GM12801 (cell line): ENCODE measurements around the gene GPR18.

Experiments used
- TF ChIP-seq, protein P1 (sequence below): IDR thresholded peaks from one replicate; pipeline ENCODE4 v1.5.1; 2011; ENCODE audit warnings: control low read depth; ENCODE audit not compliant: insufficient read length; ENCODE audit errors: extremely low read depth

GPR18 gene

DNA sequence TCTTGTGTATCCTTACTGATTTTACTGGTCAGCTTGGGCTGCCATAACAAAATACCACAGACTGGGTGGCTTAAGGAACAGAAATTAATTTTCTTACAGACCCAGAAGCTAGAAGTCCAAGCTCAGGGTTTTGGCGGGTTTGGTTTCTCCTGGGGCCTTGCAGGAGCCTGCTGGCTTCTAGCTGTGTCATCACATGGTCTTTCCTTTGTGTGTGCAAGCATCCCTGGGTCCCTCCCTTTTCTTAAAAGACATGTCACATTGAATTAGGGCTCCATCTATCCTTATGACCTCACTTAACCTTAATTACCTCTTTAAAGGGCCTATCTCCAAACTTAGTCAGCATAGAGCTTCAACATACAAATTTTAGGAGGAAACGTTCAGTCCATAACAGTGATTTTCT, 34.2 kb downstream of the GPR18 start:
- TF ChIP-seq, protein P1, sequence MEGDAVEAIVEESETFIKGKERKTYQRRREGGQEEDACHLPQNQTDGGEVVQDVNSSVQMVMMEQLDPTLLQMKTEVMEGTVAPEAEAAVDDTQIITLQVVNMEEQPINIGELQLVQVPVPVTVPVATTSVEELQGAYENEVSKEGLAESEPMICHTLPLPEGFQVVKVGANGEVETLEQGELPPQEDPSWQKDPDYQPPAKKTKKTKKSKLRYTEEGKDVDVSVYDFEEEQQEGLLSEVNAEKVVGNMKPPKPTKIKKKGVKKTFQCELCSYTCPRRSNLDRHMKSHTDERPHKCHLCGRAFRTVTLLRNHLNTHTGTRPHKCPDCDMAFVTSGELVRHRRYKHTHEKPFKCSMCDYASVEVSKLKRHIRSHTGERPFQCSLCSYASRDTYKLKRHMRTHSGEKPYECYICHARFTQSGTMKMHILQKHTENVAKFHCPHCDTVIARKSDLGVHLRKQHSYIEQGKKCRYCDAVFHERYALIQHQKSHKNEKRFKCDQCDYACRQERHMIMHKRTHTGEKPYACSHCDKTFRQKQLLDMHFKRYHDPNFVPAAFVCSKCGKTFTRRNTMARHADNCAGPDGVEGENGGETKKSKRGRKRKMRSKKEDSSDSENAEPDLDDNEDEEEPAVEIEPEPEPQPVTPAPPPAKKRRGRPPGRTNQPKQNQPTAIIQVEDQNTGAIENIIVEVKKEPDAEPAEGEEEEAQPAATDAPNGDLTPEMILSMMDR: no peak

DNA sequence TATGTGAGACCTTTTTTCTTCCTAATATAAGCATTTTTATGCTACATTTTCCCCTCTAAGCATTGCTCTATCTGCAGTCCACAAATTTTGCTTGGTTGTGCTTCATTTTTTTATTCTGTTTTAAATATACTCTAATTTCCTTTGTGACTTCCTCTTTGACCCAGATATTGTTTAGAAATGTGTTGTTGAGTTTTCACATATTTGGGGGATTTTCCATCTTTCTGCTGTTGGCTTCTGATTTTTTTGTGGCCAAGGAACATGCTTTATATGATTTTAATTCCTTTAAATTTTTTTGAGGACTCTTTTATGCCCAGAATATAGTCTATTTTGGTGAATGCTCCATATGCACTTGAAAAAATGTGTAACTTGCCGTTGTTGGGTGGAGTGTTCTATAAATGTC, 34.6 kb downstream of the GPR18 start:
- TF ChIP-seq, protein P1: no peak

DNA sequence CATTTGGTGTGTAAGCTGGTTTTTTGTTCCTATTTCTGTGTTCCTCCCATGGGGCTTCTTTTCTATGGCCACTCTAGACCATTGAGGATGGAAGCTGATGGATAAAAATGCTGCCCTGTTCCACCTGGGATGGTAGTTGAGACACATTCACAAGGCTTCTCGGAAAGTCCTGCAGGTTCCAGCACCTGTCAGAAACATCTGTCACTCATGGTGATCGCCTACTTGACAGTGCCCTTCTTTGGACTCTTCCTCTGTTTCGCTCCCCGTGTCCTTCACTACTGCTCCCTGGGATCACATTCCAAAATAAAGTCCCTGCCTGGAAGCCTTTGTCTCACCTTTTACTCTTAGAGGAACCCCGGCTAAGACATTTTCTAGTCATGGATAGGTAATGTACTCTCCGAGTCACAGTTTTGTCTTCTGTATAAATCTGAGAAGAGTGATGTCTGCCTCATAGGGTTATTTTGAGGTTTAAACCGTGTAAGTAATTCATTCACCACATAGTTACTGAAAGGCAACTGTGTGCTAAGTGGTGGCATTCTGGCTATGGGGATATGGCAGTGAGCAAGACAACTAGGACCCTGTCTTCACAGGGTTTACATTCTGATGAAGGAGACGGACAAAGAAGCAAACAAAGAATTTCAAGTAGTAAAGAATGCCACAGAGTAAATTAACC, 36.5 kb downstream of the GPR18 start:
- TF ChIP-seq, protein P1: no peak

DNA sequence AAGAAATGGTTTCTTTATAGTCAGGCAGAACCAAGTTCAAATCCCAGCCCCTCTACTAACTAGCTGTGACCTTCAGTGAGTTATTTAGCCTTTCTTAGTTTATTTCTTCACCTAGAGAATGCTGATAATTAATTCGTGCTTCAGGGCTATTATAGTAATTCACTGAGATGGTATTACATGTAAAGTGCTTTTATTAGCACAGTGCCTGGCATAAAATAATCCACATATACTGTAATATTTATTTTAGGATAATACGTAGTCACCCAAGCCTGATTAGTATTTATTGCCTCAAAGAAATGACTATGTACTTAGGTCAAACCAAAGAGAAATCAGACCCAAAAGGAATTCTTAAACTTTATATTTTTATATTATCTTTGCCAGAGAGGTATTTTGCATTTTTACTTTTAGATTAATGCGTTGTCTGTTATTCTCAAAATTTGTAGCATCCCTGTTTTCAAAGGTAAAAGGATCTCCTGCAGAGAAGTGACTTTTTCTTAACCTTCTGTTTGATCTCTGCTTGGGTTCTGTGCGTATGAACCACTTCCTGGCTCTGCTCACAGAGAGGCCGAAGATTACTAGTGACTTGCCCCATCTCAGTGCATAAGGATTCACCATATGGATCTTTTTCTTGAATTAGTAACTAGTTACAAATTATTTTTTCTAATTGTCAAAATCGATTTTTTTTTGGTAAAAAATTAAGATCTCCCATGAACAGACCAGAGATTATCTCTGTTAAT, 37.8 kb downstream of the GPR18 start:
- TF ChIP-seq, protein P1: no peak

DNA sequence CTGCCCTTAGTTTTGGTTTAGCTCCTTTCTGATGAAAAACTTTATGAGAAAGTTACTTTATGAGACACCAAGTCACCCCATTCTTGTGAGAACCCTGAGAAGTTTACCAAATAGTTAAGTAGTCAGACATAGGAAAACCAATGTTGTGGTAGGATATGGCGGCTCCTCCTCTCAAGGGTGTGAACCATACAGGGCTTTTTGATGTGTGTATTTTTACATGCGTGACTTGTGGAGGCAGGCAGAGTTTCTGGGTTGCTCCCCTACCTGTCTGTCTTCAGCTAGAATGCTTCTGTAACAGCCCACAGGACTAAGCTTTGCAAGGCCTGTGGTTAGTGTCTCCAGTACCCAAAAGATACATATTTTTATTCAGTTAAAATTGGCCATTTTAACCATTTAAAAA, 39.2 kb downstream of the GPR18 start:
- TF ChIP-seq, protein P1: no peak

DNA sequence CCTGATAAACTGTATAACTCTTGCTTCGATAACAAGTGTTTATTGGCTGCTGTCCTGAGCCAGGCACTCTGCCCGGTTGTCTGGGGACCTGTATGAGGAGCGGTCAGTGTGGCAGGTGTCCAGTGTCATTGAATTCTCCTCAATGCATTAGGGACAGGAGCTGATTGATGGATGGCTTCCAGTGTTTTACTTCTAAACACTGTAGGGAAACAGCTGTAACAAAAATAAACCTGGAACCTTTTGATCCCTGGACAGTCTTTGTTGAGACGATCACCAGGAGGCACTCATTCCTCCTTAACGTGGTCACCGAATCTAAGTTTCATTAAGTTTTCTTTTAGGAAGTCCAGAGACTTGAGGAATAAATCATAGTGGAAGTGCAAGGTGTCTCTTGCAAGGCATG, 39.6 kb downstream of the GPR18 start:
- TF ChIP-seq, protein P1: no peak

DNA sequence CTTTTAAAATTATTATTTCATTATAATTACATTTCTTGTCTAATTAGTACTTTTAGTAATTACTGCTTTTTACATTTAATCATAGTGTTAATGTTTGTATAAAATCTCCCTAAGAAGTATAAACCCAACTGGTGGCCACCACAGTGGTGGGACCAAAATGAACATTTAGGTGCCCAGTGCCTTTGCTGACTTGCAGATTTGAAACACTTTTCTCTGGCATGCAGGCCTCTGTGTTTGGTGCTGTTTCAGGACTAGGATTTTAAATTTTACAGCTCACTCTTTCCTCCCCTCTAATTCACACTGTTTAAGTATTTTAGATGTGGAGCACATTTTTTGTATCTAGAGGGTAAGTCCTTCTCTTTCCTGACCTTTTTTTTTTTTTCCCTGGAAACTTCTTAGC, 40.1 kb downstream of the GPR18 start:
- TF ChIP-seq, protein P1: no peak
